A549 (cell line): ENCODE results near the gene CACNA1C. TPM values are rescaled to one million over a fixed set of nuclear protein-coding genes. Genes with fewer than 3 reads are reported as not detected.

Experiments used
- ATAC-seq, 2 experiments: fragments of 200-7000 bp in 1 of 2; fragments of >200 bp in 1 of 2; cut with Nextera tagmentation in 1 of 2; cut with Tn5 transposase in 1 of 2; 3 replicates each; pipeline versions ENCODE4 v1.8.0 to v1.9.1; 2018 to 2020; ENCODE audit warnings: mild to moderate bottlenecking in 1 of 2, moderate library complexity in 1 of 2
- CTCF ChIA-PET: fragments of 300-600 bp; sonication (Branson Sonifier 250); formaldehyde crosslinking; extraction: SDS; loops from one replicate; lab custom pipeline; 2021; ENCODE audit warnings: antibody characterized with exemption, inconsistent platforms; lab: Yijun Ruan, JAX
- POLR2A ChIA-PET: fragments of 350-600 bp; formaldehyde crosslinking; extraction: SDS; loops from one replicate; lab custom pipeline; 2021; ENCODE audit warnings: antibody characterized with exemption, inconsistent platforms; lab: Yijun Ruan, JAX
- DNase-seq, 2 experiments: peaks; one replicate each; pipeline versions ENCODE4 v3.0.0 to v3.0.0-alpha.2; 2011 to 2016; ENCODE audit warnings: low read depth in 1 of 2, low spot score in 1 of 2
- FAIRE-seq: peaks from 2 replicates; lab custom pipeline; 2011; peaks lifted over from hg19 to GRCh38; lab: Jason Lieb, UNC
- H3K27ac ChIP-seq, 2 experiments: fragments of >200 bp; sonication (Bioruptor Twin); formaldehyde crosslinking; 3 replicates each; pipeline ENCODE4 v1.5.1; 2016 to 2017
- H3K4me1 ChIP-seq: fragments of >200 bp; sonication (Bioruptor Twin); formaldehyde crosslinking; 3 replicates; pipeline ENCODE4 v1.6.1; 2016
- H3K4me2 ChIP-seq: fragments of >200 bp; sonication (Bioruptor Twin); formaldehyde crosslinking; 3 replicates; pipeline ENCODE4 v1.6.1; 2016
- H3K4me3 ChIP-seq: fragments of >200 bp; sonication (Bioruptor Twin); formaldehyde crosslinking; 3 replicates; pipeline ENCODE4 v1.5.1; 2016
- H3K9me3 ChIP-seq: fragments of >200 bp; sonication (Bioruptor Twin); formaldehyde crosslinking; 3 replicates; pipeline ENCODE4 v1.6.1; 2016
- BHLHE40 ChIP-seq: IDR thresholded peaks from 2 replicates; pipeline ENCODE4 v1.6.1; 2012; ENCODE audit warnings: low read depth, low read length, inconsistent platforms
- CBX2 ChIP-seq: fragments of 200-600 bp; sonication (generic); IDR thresholded peaks from 2 replicates; pipeline ENCODE4 v1.6.1; 2016; ENCODE audit warnings: low read depth, mild to moderate bottlenecking, borderline replicate concordance
- CBX8 ChIP-seq: fragments of 200-600 bp; sonication (generic); IDR thresholded peaks from 2 replicates; pipeline ENCODE4 v1.6.1; 2016
- CEBPB ChIP-seq, 2 experiments: fragments of >200 bp in 1 of 2; sonication (Bioruptor Twin) in 1 of 2; formaldehyde crosslinking in 1 of 2; IDR thresholded peaks; 2 replicates each; pipeline ENCODE4 v1.6.1; 2012 to 2016
- EP300 ChIP-seq, 2 experiments: fragments of >200 bp; sonication (Bioruptor Twin); formaldehyde crosslinking; IDR thresholded peaks; 2 replicates in 1 of 2; 3 replicates in 1 of 2; pipeline ENCODE4 v1.6.1; 2016 to 2017
- FOSB ChIP-seq: fragments of 250-450 bp; sonication (Bioruptor Pico); IDR thresholded peaks from 2 replicates; pipeline ENCODE4 v1.5.0; 2020; ENCODE audit warnings: mild to moderate bottlenecking, moderate library complexity
- FOSL2 ChIP-seq, 2 experiments: fragments of 450-650 bp in 1 of 2; fragments of >200 bp in 1 of 2; sonication (Bioruptor Twin) in 1 of 2; formaldehyde crosslinking; IDR thresholded peaks; 2 replicates each; pipeline versions ENCODE4 v1.5.0 to v1.6.1; 2016 to 2020; ENCODE audit warnings: mild to moderate bottlenecking in 1 of 2, moderate library complexity in 1 of 2
- FOXS1 ChIP-seq: fragments of 250-450 bp; sonication (Bioruptor Pico); IDR thresholded peaks from 2 replicates; pipeline ENCODE4 v1.5.0; 2020; ENCODE audit warnings: mild to moderate bottlenecking, moderate library complexity
- HEYL ChIP-seq: fragments of 250-450 bp; sonication (Bioruptor Pico); IDR thresholded peaks from 2 replicates; pipeline ENCODE4 v1.8.0; 2021; ENCODE audit warnings: mild to moderate bottlenecking, moderate library complexity
- JUN ChIP-seq, 2 experiments: fragments of >200 bp; sonication (Bioruptor Twin); formaldehyde crosslinking; IDR thresholded peaks; 2 replicates in 1 of 2; 3 replicates in 1 of 2; pipeline ENCODE4 v1.6.1; 2016 to 2017
- JUNB ChIP-seq: fragments of >200 bp; sonication (Bioruptor Twin); formaldehyde crosslinking; IDR thresholded peaks from 2 replicates; pipeline ENCODE4 v1.6.1; 2016
- MAZ ChIP-seq: fragments of 150-350 bp; IDR thresholded peaks from 2 replicates; pipeline ENCODE4 v1.6.1; 2014; ENCODE audit warnings: antibody characterized with exemption, low read depth, low read length, borderline replicate concordance
- MYC ChIP-seq: IDR thresholded peaks from 2 replicates; pipeline ENCODE4 v1.6.1; 2012; ENCODE audit warnings: mild to moderate bottlenecking, inconsistent platforms, low read length, improper control_type of control experiment, borderline replicate concordance
- NFE2L2 ChIP-seq: fragments of 150-350 bp; conservative IDR thresholded peaks from 2 replicates; pipeline ENCODE4 v1.6.1; 2014; ENCODE audit warnings: low read length
- NPAS2 ChIP-seq: fragments of 250-450 bp; sonication (Bioruptor Pico); IDR thresholded peaks from 2 replicates; pipeline ENCODE4 v1.8.0; 2022; ENCODE audit warnings: mild to moderate bottlenecking, moderate library complexity, borderline replicate concordance
- POLR2AphosphoS2 ChIP-seq: conservative IDR thresholded peaks from 2 replicates; pipeline ENCODE4 v1.6.1; 2012; ENCODE audit warnings: low read length, improper control_type of control experiment, inconsistent platforms
- RNF2 ChIP-seq: fragments of 200-600 bp; sonication (generic); IDR thresholded peaks from 2 replicates; pipeline ENCODE4 v1.6.1; 2016; ENCODE audit warnings: low read depth, mild to moderate bottlenecking, antibody characterized with exemption, moderate library complexity, borderline replicate concordance
- SMC3 ChIP-seq: fragments of >200 bp; sonication (Bioruptor Twin); formaldehyde crosslinking; IDR thresholded peaks from 3 replicates; pipeline ENCODE4 v1.6.1; 2018; ENCODE audit warnings: inconsistent platforms
- TFCP2L1 ChIP-seq: fragments of 250-450 bp; sonication (Bioruptor Pico); IDR thresholded peaks from 2 replicates; pipeline ENCODE4 v1.5.0; 2021; ENCODE audit warnings: mild to moderate bottlenecking
- ZFP36 ChIP-seq: fragments of 450-650 bp; IDR thresholded peaks from 2 replicates; pipeline ENCODE4 v1.6.1; 2014; ENCODE audit warnings: borderline replicate concordance; ENCODE audit not compliant: partially characterized antibody
- WGBS: methylation state at CpG from one replicate; pipeline ENCODE4 v1.1.6; 2017; ENCODE audit errors: missing lambda C conversion rate; 5-methylcytosine and 5-hydroxymethylcytosine counted together
- polyA plus RNA-seq, 4 experiments: library from polyadenylated mRNA; depleted of rRNA in 3 of 4; stranded (reverse); fragments of >200 nt; fragmentation: RNase III in 1 of 4; extraction: RNeasy Plus Mini Kit Qiagen cat#74134 plus additional on column Dnase treatment in 1 of 4; gene quantifications; 2 replicates in 3 of 4; 3 replicates in 1 of 4; pipeline ENCODE4 v1.2.3, GENCODE V29; 2011 to 2017
- TF ChIP-seq, protein P1 (sequence below): fragments of 250-450 bp; sonication (Bioruptor Pico); IDR thresholded peaks from 2 replicates; pipeline ENCODE4 v1.5.0; 2021; ENCODE audit warnings: mild to moderate bottlenecking, moderate library complexity, borderline replicate concordance
- TF ChIP-seq, protein P2 (sequence below): fragments of >200 bp; sonication (Bioruptor Twin); formaldehyde crosslinking; IDR thresholded peaks from 3 replicates; pipeline ENCODE4 v1.5.1; 2016
- TF ChIP-seq, protein P3 (sequence below): fragments of >200 bp; sonication (Bioruptor Twin); formaldehyde crosslinking; IDR thresholded peaks from 2 replicates; pipeline ENCODE4 v1.6.1; 2016
- TF ChIP-seq, protein P4 (sequence below): fragments of 250-450 bp; sonication (Bioruptor Pico); IDR thresholded peaks from 2 replicates; pipeline ENCODE4 v1.5.0; 2020; ENCODE audit warnings: low read depth, mild to moderate bottlenecking, moderate library complexity
- TF ChIP-seq, protein P5 (sequence below): IDR thresholded peaks from 2 replicates; pipeline ENCODE4 v1.6.1; 2012

Gene CACNA1C
- polyA plus RNA-seq, 2 of the 4 experiments (the other 2 are of a cell fraction): not detected

DNA sequence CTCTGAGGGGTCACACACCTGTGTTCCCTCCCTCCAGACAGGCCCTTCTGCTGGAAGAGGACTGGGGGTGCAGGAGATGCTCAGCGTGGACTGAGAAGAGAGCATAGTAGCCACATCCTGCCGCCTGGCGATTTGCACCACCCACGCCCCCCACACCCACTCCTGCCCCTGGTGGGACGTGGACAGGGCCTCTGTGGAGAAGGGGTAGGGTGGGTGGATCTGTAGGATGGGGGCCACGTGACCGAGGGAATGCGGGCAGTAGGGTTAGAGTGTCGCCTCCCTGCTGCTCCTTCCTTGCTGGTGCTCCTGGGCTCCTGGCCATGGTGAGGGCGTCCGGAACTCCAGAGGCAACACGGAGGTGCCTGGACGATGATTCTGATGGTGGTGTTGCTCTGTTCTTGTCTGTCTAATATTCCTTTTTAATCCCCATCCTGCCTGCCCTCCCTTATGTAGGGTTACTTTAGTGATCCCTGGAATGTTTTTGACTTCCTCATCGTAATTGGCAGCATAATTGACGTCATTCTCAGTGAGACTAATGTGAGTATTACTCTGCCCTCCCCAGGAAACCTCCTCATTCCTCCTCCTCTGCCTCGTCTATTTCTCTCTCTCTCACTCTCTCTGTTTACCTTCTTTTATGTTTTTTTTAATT lies 580.5 kb downstream of the CACNA1C start (continued):
- TF ChIP-seq, protein P1, sequence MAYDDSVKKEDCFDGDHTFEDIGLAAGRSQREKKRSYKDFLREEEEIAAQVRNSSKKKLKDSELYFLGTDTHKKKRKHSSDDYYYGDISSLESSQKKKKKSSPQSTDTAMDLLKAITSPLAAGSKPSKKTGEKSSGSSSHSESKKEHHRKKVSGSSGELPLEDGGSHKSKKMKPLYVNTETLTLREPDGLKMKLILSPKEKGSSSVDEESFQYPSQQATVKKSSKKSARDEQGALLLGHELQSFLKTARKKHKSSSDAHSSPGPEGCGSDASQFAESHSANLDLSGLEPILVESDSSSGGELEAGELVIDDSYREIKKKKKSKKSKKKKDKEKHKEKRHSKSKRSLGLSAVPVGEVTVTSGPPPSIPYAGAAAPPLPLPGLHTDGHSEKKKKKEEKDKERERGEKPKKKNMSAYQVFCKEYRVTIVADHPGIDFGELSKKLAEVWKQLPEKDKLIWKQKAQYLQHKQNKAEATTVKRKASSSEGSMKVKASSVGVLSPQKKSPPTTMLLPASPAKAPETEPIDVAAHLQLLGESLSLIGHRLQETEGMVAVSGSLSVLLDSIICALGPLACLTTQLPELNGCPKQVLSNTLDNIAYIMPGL: no peak
- no peak for TF ChIP-seq JUNB

DNA sequence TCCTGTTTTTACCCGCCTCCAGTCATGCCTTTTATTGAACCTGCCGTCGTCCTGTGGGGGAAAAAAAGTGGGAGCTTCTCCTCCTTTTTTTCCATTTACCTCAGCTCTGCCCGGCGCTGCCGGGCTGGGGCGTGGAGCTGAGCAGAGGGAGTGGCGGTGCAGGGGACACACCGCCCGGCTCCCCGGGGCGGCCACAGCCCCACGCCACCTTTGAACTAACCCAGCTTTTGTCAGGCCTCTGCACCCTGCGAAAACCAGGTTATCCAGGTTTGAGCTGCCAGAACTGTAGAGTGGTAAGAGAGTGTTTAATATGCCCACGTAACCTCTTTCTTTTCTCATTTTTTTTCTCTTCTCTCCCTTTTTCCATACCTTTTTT lies 581.0 kb downstream of the CACNA1C start:
- FAIRE-seq (no peak), DNase-seq (no peak), ATAC-seq (no peak)
- WGBS: 55% methylated on average over 15 of the region's 15 CpGs
- TF ChIP-seq POLR2AphosphoS2: no peak
- no peak for TF ChIP-seq FOSL2 (IDR thresholded peaks at IDR 0.05)
- TF ChIP-seq FOSL2 (CRISPR knock-in tag; IDR thresholded peaks at IDR 0.05): no peak
- no peak for TF ChIP-seq NFE2L2
- TF ChIP-seq CBX8: no peak
- TF ChIP-seq JUNB: no peak
- TF ChIP-seq HEYL (CRISPR knock-in tag): no peak
- no peak for TF ChIP-seq RNF2
- no peak for TF ChIP-seq CBX2
- Histone ChIP-seq H3K4me2 (no peak overlapping the region), H3K27ac (no peak overlapping the region), H3K4me1 (no peaks in the 10 kb centered on the region), H3K9me3 (no peaks in the 10 kb centered on the region), H3K4me3 (no peak overlapping the region)
- ChIA-PET POLR2A (no interaction called here), CTCF (interaction anchor here (0.6 to 0.9 kb wide), 2 partner anchors 16 to 51 kb away, joined by 3 to 4 read pairs; no protein-coding TSS in a partner anchor)

DNA sequence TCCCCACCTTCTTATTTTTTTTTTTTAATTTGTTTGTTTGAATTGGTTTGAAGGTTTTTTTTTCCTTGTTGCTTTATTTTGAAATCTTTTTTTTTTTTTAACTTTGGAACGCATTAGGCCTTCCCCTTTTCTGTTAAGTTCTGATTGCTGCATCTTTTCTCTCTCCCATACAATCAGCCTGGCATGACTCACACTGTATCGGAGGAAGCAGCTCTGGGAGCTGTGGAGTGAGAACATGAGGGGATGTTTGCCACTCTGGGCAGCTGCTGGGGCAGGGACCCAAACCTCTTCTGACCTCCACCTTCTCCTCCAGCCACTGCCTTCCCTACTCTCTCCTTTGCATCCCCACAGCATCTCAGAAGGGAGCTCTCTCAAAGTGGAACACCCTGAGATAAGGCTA lies 581.7 kb downstream of the CACNA1C start:
- H3K9me3 ChIP-seq: no peaks in the 10 kb centered on the region
- no peak overlapping the region for H3K27ac ChIP-seq
- TF ChIP-seq, protein P2, sequence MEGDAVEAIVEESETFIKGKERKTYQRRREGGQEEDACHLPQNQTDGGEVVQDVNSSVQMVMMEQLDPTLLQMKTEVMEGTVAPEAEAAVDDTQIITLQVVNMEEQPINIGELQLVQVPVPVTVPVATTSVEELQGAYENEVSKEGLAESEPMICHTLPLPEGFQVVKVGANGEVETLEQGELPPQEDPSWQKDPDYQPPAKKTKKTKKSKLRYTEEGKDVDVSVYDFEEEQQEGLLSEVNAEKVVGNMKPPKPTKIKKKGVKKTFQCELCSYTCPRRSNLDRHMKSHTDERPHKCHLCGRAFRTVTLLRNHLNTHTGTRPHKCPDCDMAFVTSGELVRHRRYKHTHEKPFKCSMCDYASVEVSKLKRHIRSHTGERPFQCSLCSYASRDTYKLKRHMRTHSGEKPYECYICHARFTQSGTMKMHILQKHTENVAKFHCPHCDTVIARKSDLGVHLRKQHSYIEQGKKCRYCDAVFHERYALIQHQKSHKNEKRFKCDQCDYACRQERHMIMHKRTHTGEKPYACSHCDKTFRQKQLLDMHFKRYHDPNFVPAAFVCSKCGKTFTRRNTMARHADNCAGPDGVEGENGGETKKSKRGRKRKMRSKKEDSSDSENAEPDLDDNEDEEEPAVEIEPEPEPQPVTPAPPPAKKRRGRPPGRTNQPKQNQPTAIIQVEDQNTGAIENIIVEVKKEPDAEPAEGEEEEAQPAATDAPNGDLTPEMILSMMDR: no peak
- TF ChIP-seq CBX2: no peak
- no peak for TF ChIP-seq SMC3
- no peak for TF ChIP-seq MAZ
- no peak for TF ChIP-seq NFE2L2
- TF ChIP-seq ZFP36: no peak
- no peak for TF ChIP-seq EP300 (IDR thresholded peaks at IDR 0.05)
- TF ChIP-seq, protein P3, sequence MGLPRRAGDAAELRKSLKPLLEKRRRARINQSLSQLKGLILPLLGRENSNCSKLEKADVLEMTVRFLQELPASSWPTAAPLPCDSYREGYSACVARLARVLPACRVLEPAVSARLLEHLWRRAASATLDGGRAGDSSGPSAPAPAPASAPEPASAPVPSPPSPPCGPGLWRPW: no peak
- POLR2A ChIA-PET: no interaction called here
- CTCF ChIA-PET: interaction anchor here (0.9 kb wide), 2 partner anchors 10 to 16 kb away, joined by 3 read pairs; no protein-coding TSS in a partner anchor
- DNase-seq (no peak), FAIRE-seq (no peak), ATAC-seq (no peak)
- no peaks in the 10 kb centered on the region for H3K4me1 ChIP-seq
- no peak overlapping the region for H3K4me3 ChIP-seq
- WGBS: 28% methylated on average over 2 of the region's 2 CpGs
- no peak overlapping the region for H3K4me2 ChIP-seq

DNA sequence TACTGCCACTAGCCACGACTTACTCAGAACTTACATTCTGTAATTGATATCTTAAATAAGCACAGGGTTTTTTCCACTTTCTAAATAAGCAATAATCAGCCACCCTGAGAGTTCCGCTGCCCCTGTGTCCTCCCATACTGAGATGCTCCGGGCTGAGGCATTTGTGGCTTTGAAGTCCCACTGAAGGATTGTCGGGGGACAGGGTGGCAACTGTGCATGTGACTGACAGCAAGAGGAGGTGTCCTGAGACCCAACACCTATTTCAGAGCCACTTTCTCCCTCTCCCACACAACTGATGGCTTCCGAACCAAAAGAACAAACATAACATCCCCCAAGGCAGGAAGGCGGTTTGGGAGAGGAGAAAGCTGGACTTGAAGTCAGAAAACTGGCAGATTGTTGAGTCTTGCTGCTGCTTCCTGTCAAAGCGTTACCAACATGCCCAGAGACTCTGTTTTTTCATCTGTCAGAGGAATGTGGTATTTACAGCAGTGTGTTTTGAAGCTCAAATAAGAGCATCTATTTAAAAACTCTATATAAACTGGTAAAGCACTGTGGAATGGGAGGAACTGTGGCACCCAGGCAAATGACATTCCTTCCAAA lies 584.1 kb downstream of the CACNA1C start:
- DNase-seq (no peak), FAIRE-seq (no peak), ATAC-seq (no peak)
- H3K27ac ChIP-seq: no peak overlapping the region
- no peak overlapping the region for H3K4me3 ChIP-seq
- ChIA-PET CTCF (no interaction called here), POLR2A (no interaction called here)
- H3K4me2 ChIP-seq: no peak overlapping the region
- H3K9me3 ChIP-seq: no peaks in the 10 kb centered on the region
- H3K4me1 ChIP-seq: peaks cover 14% of the 10 kb centered on the region
- WGBS: 57% methylated on average over 7 of the region's 7 CpGs
- TF ChIP-seq CEBPB (IDR thresholded peaks at IDR 0.05): no peak
- TF ChIP-seq NPAS2 (CRISPR knock-in tag): no peak
- TF ChIP-seq JUN (IDR thresholded peaks at IDR 0.05): no peak
- TF ChIP-seq FOXS1 (CRISPR knock-in tag): no peak
- TF ChIP-seq, protein P4, sequence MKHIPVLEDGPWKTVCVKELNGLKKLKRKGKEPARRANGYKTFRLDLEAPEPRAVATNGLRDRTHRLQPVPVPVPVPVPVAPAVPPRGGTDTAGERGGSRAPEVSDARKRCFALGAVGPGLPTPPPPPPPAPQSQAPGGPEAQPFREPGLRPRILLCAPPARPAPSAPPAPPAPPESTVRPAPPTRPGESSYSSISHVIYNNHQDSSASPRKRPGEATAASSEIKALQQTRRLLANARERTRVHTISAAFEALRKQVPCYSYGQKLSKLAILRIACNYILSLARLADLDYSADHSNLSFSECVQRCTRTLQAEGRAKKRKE (CRISPR knock-in tag): no peak
- TF ChIP-seq, protein P5, sequence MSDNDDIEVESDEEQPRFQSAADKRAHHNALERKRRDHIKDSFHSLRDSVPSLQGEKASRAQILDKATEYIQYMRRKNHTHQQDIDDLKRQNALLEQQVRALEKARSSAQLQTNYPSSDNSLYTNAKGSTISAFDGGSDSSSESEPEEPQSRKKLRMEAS: no peak
- no peak for TF ChIP-seq BHLHE40
- TF ChIP-seq FOSB (CRISPR knock-in tag): no peak
- no peak for TF ChIP-seq TFCP2L1 (CRISPR knock-in tag)
- TF ChIP-seq SMC3: no peak
- no peak for TF ChIP-seq MYC
